Endothelial cell (in vitro differentiated cells): Measurements from ENCODE around the gene ALG8. TPM values are rescaled to one million over a fixed set of nuclear protein-coding genes. Genes with fewer than 3 reads are reported as not detected.
A peak's percentile ranks its signal among the peaks of the same experiment; 100 is the strongest.
"Not testable (repeated sequence)": the region's sequence is repeated elsewhere in the genome, so short reads cannot be mapped to it uniquely, and the experiment has no call there.

Source experiments
- DNase-seq: peaks from one replicate; pipeline ENCODE4 v3.0.0; 2021; ENCODE audit warnings: low spot score
- H3K27ac Mint-ChIP-seq: one replicate; pipeline ENCODE4 v1.8.0; 2021; ENCODE audit warnings: mixed read lengths, inconsistent platforms; ENCODE audit not compliant: unreplicated experiment
- H3K27me3 Mint-ChIP-seq: one replicate; pipeline ENCODE4 v1.8.0; 2021; ENCODE audit warnings: mild to moderate bottlenecking, moderate library complexity, mixed read lengths, inconsistent platforms; ENCODE audit not compliant: unreplicated experiment
- H3K36me3 Mint-ChIP-seq: one replicate; pipeline ENCODE4 v1.8.0; 2021; ENCODE audit warnings: mild to moderate bottlenecking, low read depth, mixed read lengths, inconsistent platforms; ENCODE audit not compliant: unreplicated experiment
- H3K4me1 Mint-ChIP-seq: one replicate; pipeline ENCODE4 v1.8.0; 2021; ENCODE audit warnings: mild to moderate bottlenecking, mixed read lengths, inconsistent platforms; ENCODE audit not compliant: unreplicated experiment
- H3K4me3 Mint-ChIP-seq: one replicate; pipeline ENCODE4 v1.8.0; 2021; ENCODE audit warnings: mild to moderate bottlenecking, mixed read lengths, inconsistent platforms; ENCODE audit not compliant: unreplicated experiment
- H3K9me3 Mint-ChIP-seq: one replicate; pipeline ENCODE4 v1.8.0; 2021; ENCODE audit warnings: mixed read lengths, inconsistent platforms; ENCODE audit not compliant: unreplicated experiment
- CTCF ChIP-seq: fragments of 200-600 bp; sonication (generic); IDR thresholded peaks from one replicate; pipeline ENCODE4 v1.5.0; 2021; ENCODE audit warnings: antibody characterized with exemption; ENCODE audit not compliant: unreplicated experiment
- total RNA-seq: library from RNA; stranded (reverse); fragmentation: NEBNext Ultra II Directional; extraction: Animal tissue kit (Norgen Biotek cat#: 25700); gene quantifications from one replicate; pipeline ENCODE4 v1.2.1, GENCODE V29; 2021; ENCODE audit not compliant: unreplicated experiment

ALG8 gene
- total RNA-seq, 1 donor from 2014 or later = 31.4 TPM

- peaks cover 42% of the 10 kb centered on the region for H3K4me1 Mint-ChIP-seq
- peaks cover 14% of the 10 kb centered on the region for H3K36me3 Mint-ChIP-seq
- H3K27me3 Mint-ChIP-seq = peaks cover 17% of the 10 kb centered on the region
- H3K9me3 Mint-ChIP-seq = no peaks in the 10 kb centered on the region
- no peak for TF ChIP-seq CTCF
- peak within 1 kb of the TSS; percentile 87 for H3K27ac Mint-ChIP-seq
- H3K4me3 Mint-ChIP-seq = peak within 1 kb of the TSS; percentile 97
- peak; percentile 70 for DNase-seq
Observed at GRCh38 chr11:78079232-78080083, 60.0 kb downstream of the ALG8 start, which contains the start of gene NDUFC2. Gene NDUFC2, minus strand, starts transcription at chr11:78079862. Its CDS starts 118 bp downstream, at chr11:78079744.

GRCh38 chr11:78078218-78079167 lies 60.9 kb downstream of the ALG8 start:
- Mint-ChIP-seq H3K4me3 (peak overlapping the region; percentile 97), H3K27me3 (peaks cover 19% of the 10 kb centered on the region), H3K36me3 (peaks cover 14% of the 10 kb centered on the region), H3K4me1 (peaks cover 42% of the 10 kb centered on the region), H3K27ac (peak overlapping the region; percentile 77), H3K9me3 (no peaks in the 10 kb centered on the region)
- TF ChIP-seq CTCF = no peak
- no peak for DNase-seq

- not testable (repeated sequence) for DNase-seq, H3K9me3 Mint-ChIP-seq
- Mint-ChIP-seq H3K4me3 (peak overlapping the region; percentile 97), H3K27ac (peak overlapping the region; percentile 24), H3K36me3 (peaks cover 14% of the 10 kb centered on the region), H3K4me1 (peaks cover 42% of the 10 kb centered on the region), H3K27me3 (peaks cover 19% of the 10 kb centered on the region)
Observed at GRCh38 chr11:78077592-78077991, 61.8 kb downstream of the ALG8 start.

- H3K4me3 Mint-ChIP-seq = no peak overlapping the region
Observed at GRCh38 chr11:78076733-78077403, 62.6 kb downstream of the ALG8 start.

More at GRCh38 chr11:78076733-78077403, 62.6 kb downstream of the ALG8 start:
- no peak for TF ChIP-seq CTCF
- Mint-ChIP-seq H3K27me3 (peaks cover 14% of the 10 kb centered on the region), H3K9me3 (no peaks in the 10 kb centered on the region), H3K36me3 (peaks cover 7% of the 10 kb centered on the region), H3K4me1 (peaks cover 35% of the 10 kb centered on the region), H3K27ac (no peak overlapping the region)
- DNase-seq = no peak
